Astrocyte (in vitro differentiated cells and primary cell): Measurements from ENCODE around the gene C1QC.

ENCODE experiments used
- CTCF ChIP-seq: IDR thresholded peaks from 2 replicates; pipeline ENCODE4 v1.5.1; 2011; ENCODE audit warnings: low read depth, mild to moderate bottlenecking, inconsistent platforms, low read length, moderate library complexity; ENCODE audit not compliant: insufficient read depth
- EZH2 ChIP-seq: IDR thresholded peaks from 2 replicates; pipeline ENCODE4 v1.6.1; 2012; ENCODE audit warnings: mild to moderate bottlenecking, low read length, inconsistent platforms; ENCODE audit not compliant: insufficient read depth

GRCh38 chr1:22645931-22646330 lies 2.5 kb downstream of the C1QC start:
- no peak for TF ChIP-seq CTCF
- TF ChIP-seq EZH2: no peak
